Daoy (cell line): ENCODE data around the gene GCK. TPM values are rescaled to one million over a fixed set of nuclear protein-coding genes. Genes with fewer than 3 reads are reported as not detected.

Experiments used
- DNase-seq: peaks from one replicate; pipeline ENCODE4 v3.0.0-alpha.2; 2015; ENCODE audit warnings: low read depth
- total RNA-seq: library from RNA; depleted of rRNA; stranded (reverse); fragments of >200 nt; shearing (Covaris generic); gene quantifications from 2 replicates; pipeline ENCODE4 v1.2.3, GENCODE V29; 2014

Gene GCK
- total RNA-seq, 1 experiment from 2014 or later, result 0.46 TPM

DNA sequence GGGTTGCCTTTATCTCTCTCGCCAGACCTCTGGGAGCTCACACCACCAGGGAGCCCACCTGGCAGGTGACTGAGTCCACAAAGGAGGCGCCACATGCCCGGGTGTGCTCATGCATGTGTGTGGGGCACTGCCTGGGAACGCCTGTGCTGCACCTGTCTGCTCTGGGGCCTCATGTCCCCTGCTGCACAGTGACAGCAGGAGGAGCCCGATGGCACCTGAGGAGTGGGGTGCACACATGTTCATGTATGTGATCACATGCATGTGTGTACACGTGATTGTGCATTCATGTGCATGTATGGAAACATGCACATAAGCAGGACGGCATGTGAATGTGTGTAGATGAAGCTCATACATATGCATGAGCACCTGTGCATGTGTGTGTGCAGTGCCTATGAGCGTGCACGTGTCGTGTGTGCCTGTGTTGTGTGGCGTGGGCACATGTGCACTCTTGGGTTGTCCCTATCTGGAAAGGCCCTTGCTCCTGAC, 33.6 kb upstream of the GCK start:
- no peak for DNase-seq

- DNase-seq, result no peak
Measured at GRCh38 chr7:44222074-44222473, 32.8 kb upstream of the GCK start.

DNA sequence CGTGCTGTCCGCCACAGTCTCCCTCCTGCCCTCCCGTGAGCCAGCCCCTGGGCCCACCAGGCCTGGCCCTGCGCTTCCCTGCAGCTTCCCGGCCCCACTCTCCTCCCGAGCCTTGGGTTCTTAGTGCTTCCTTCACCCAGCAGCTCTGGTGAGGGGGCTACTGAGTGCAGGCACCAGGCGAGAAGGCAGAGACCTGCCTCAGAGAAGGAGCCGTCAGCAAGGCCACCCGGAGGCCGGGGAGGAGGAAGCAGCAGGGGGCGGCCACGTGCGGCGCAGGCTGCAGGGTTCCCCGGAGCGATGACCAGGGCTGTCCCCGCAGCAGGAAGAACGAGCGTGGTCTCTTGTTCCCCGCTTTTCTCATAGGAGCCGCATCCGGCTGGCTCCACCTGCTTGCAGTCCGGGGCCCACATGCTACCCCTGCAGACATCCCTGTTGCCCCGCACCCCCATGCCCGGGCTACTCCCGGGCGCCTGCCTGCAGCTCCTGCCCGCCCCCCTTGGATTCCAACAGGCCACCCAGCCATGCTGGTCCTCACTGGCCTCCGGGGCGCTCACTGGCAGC, 32.1 kb upstream of the GCK start:
- peak; percentile 63 for DNase-seq

DNA sequence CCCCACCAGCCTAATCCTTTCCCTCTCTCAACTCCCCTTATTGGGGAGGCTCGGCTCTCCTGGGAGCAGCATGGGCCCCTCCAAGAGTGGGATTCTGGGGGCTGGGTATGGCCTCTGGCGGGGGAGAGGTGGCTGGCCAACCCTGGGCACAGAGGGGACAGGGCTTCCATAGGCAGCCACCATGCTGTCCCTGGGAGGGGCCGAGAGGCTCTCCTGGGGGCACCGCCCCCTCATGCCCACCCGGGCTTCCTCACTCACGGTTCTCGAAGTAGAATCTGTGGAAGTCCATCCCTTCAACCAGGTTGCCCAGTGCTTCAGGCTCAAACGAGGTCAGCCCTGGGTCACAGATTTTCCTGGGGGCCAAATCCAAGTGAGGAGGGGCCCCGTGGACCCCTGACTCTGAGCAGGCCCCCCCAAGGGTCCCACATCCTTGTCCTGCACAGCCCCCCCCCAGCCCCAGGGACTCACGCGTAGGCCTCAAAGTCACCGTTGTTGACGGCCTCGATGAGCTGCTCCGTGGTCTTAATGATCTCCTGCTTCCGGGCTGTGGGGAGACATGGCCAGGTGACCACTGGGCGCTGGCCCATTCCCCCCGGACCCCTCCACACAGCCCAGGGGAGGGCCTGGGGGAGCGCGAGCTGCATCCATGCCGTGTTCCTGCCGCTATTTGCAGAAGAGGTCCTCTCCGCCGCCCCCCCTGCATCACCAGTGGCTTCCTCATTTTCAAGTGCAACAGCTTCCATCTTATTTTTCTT, 31.3 kb upstream of the GCK start:
- no peak for DNase-seq

DNA sequence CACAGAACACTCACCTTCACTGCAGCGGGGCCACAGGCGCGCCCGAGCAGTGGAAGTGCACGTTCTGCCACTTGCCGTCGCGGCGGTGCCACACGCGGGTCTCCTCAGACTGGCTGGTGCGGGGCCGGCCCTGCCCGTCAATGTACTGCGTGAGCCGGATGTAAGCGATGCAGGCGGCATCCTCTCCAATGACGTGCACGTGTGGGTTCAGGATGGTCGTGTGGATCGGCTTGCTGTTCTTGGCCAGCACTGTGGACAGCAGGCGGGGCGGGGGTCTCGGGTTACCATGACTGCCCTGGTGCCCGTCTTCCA, 30.8 kb upstream of the GCK start:
- DNase-seq, result no peak

DNA sequence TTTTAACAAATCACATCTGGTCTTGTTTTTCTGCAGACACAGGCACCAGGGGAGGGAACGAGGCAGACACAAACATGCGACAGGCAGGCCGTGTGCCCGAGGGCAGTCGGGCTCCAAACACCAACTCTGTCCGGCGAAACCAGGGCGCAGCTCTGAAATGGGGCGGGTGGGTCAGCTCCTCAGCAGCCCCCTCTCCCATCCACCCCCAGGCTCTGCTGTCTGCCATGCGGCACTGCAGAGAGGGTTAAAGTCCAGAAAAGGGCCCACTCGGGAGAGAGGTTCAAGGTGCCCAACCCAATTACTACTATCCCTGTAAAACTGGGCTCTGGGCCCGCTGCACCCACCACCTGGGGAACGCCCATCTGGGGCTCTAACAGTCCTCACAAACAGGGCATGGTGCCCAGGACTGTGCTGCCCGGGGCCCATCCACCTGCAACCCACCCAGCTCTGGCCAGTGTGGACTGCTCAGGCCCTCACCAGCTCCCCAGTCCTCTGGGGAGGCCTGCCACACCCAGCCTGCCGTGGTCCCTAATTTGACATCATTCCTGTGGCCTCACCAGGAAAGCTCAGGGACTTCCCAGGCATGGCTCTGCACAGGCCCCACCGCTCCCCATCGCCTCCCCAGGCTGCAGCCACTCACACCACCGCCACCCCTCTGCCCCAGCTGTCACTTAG, 30.3 kb upstream of the GCK start:
- no peak for DNase-seq

- DNase-seq, result no peak
Measured at GRCh38 chr7:44218418-44219201, 29.4 kb upstream of the GCK start.

- DNase-seq, result no peak
Measured at GRCh38 chr7:44217852-44218402, 28.7 kb upstream of the GCK start.

DNA sequence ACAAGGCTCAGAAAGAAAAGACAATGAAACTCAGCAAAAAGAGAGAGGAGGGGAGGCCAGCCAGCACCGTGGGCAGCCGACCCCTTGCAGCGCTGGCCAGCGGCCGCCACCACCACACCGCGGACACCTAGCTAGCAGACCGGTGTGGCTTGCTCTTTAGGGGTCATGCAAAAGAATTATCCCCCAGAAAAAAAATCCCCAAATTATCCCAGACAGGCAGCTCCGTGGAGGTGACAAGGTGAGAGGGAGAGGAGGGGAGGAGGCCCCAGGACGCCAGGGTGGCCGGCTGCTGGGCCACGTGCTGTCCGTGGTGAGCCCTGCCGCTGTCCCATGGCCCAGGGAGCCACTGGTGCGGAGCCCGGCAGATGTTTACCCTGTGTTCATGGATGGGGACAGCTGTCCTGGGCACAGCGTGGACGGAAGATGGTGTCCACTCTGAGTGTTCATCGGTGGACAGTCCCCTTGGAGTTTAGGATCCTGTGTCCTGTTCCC, 28.0 kb upstream of the GCK start:
- no peak for DNase-seq

- DNase-seq, result no peak
Measured at GRCh38 chr7:44216521-44217222, 27.4 kb upstream of the GCK start.

DNA sequence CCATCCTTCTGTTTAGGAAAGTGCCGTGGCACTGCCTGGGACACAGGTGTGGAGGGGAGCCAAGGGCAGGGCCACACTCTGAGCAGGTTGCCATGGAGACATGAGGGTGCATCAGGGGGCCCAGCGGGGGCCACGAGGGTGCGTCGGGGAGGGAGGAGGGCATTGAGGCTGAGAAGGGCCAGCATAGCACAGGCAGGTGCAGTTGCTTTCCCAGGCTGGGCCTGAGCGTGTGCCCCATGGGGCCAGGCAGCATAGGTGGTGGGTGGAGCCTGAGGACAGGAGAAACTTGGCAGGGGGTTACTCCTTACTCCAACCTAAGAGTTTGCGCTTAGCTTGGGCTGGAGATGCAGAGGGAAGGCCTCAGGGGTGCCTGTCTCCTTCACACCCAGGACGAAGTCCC, 26.8 kb upstream of the GCK start:
- no peak for DNase-seq

DNA sequence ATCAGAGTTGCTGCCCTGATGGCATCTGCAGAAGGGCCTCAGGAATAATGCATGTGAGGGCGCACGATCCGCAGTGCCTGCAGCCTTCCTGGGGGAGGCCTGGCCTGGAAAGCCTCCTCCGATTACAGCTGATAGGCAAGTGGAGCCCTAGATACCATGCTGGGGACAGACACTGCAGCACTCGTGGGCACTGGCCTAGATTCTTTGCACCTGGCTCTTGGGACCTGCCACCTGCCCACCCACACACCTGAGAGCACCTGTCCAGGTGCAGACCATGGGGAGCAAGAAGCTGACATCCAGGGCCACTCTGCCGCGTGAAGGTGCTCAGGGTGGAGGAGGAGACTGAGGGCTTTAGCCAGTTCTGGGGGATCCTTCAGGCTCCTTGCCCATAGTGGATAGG, 26.3 kb upstream of the GCK start:
- DNase-seq, result no peak

DNA sequence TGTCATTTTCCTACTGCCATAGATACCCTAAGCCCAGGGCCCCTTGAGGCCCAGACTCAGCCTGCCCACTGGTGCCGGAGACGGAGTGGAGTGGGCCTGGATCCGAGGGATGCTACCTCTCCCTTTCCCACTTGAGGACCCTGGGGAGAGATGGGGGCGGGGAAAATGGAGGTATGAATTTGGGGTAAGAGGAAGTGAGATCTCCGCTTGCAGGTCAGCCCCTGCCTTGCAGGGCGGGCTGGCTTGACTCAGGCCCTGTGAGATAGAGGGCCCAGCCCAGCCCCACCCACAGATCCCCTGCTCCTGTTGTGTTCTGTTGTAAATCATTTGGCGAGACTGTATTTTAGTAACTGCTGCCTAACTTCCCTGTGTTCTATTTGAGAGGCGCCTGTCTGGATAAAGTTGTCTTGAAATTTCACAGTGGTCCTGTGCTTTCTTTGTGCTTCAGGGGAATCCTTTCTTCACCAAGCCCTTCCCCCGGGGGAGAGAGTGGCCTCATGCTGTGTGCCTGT, 24.7 kb upstream of the GCK start:
- DNase-seq, result no peak

GRCh38 chr7:44213206-44213876, 24.1 kb upstream of the GCK start:
- DNase-seq, result no peak

GRCh38 chr7:44212581-44213184, 23.4 kb upstream of the GCK start:
- no peak for DNase-seq

DNA sequence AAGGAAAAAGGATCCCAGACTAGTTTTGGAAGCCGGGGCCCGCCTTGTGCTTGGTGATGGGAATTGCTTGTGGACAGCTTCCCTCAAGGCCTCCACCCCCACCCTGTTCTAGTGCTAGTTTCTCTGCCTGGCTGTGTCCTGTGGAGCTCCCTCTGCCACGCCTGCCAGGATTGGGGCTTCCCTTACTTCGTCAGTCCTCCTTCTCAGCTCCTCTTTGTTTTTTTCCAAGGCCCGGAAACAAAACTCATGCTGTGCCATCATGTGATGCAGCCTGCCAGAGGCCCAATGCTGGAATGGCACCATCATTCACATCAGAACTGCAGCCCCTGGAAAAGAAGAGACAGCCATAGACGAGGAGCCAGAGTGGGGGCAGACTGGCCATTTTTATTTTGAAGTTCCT, 22.8 kb upstream of the GCK start:
- DNase-seq, result no peak

GRCh38 chr7:44211126-44211675, 22.0 kb upstream of the GCK start:
- no peak for DNase-seq

- DNase-seq, result no peak
Measured at GRCh38 chr7:44210107-44210506, 20.9 kb upstream of the GCK start.

DNA sequence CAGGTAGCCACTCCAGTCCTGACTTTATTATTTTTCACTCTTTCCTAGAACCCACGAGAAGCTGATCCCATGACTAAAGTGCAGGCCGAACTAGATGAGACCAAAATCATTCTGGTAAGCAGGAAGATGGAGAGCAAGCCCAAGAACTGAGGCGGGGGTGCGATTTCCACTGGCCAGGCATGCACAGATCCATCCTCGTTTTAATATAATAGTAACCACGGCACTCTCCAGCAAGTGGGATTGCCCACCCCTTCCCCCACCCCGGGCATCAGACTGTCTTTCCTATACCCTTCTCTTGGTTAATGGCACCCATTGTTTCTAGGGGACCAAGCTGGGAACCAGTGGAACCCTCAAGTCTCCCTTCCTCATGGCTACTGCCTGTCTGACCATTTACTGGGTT, 18.8 kb upstream of the GCK start:
- DNase-seq, result no peak

DNA sequence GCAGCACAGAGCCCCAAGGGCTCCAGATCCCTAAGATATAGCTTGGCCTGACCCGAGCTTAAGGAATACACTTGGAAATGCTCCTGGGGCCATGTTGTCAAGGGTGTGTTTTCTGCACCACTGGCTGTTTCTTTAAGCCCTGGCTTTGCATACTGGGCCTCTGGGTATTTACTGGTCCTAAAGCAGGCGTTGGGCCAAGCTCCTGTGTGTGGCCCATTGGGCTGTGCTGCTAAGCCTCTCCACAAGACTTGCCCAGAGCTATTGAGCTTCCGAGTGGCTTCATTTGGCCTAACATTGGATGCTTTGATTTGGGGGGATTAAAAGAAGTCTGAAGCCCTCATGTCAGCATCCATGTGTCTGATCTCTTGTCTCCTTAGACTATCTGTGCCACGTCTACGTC, 16.8 kb upstream of the GCK start:
- no peak for DNase-seq
